Spleen (tissue), 11 donors: ENCODE data around the gene WNT11. TPM values are rescaled to one million over a fixed set of nuclear protein-coding genes. Genes with fewer than 3 reads are reported as not detected.

ENCODE experiments used
- DNase-seq: peaks from one replicate; pipeline ENCODE4 v3.0.0-alpha.2; 2020
- H3K27ac ChIP-seq, 8 donors: fragments of 200-600 bp; sonication (generic) in 7 of 8; 1 replicate in 4 of 8; 2 replicates in 4 of 8; pipeline versions ENCODE4 v1.5.0 to v1.8.0; 2016 to 2021; ENCODE audit warnings: inconsistent platforms in 4 of 8, mild to moderate bottlenecking in 4 of 8, moderate library complexity in 1 of 8
- H3K27me3 ChIP-seq, 7 donors: fragments of 200-600 bp; sonication (generic) in 6 of 7; replicated peaks in 1 of 7; 1 replicate in 4 of 7; 2 replicates in 3 of 7; pipeline versions ENCODE4 v1.5.0 to v1.8.0; 2016 to 2021; ENCODE audit warnings: inconsistent platforms in 3 of 7, mild to moderate bottlenecking in 1 of 7
- H3K36me3 ChIP-seq, 6 donors: fragments of 200-600 bp; sonication (generic) in 5 of 6; 1 replicate in 4 of 6; 2 replicates in 2 of 6; pipeline versions ENCODE4 v1.5.0 to v1.8.0; 2016 to 2021; ENCODE audit warnings: inconsistent platforms in 2 of 6
- H3K4me1 ChIP-seq, 6 donors: fragments of 200-600 bp; sonication (generic) in 5 of 6; 1 replicate in 3 of 6; 2 replicates in 3 of 6; pipeline versions ENCODE4 v1.5.0 to v1.8.0; 2016 to 2021; ENCODE audit warnings: inconsistent platforms in 3 of 6
- H3K4me3 ChIP-seq, 8 donors: fragments of 200-600 bp; sonication (generic) in 7 of 8; 1 replicate in 4 of 8; 2 replicates in 4 of 8; pipeline versions ENCODE4 v1.5.0 to v1.8.0; 2016 to 2021; ENCODE audit warnings: inconsistent platforms in 4 of 8, mild to moderate bottlenecking in 4 of 8, moderate library complexity in 2 of 8
- H3K9me3 ChIP-seq, 8 donors: fragments of 200-600 bp; sonication (generic) in 7 of 8; 1 replicate in 4 of 8; 2 replicates in 4 of 8; pipeline versions ENCODE4 v1.5.0 to v1.8.0; 2016 to 2021; ENCODE audit warnings: inconsistent platforms in 4 of 8
- CTCF ChIP-seq, 11 experiments: fragments of 200-600 bp in 7 of 11; fragments of 450-650 bp in 4 of 11; sonication (generic) in 4 of 11; IDR thresholded peaks in 8 of 11; conservative IDR thresholded peaks in 3 of 11; 1 replicate in 7 of 11; 2 replicates in 4 of 11; pipeline versions ENCODE4 v1.4.0 to v1.8.0; 2016 to 2021; ENCODE audit warnings: antibody characterized with exemption in 11 of 11, inconsistent platforms in 4 of 11, mild to moderate bottlenecking in 1 of 11
- POLR2A ChIP-seq, 3 donors: fragments of 450-650 bp; IDR thresholded peaks; one replicate each; pipeline ENCODE4 v1.5.1; 2017; ENCODE audit warnings: antibody characterized with exemption in 3 of 3, mild to moderate bottlenecking in 1 of 3
- POLR2AphosphoS5 ChIP-seq, 3 donors: sonication (generic); formaldehyde crosslinking; IDR thresholded peaks; one replicate each; pipeline ENCODE4 v1.5.1; 2017; ENCODE audit warnings: antibody characterized with exemption in 3 of 3
- WGBS, 5 donors: extraction: QIAGEN DNeasy Blood & Tissue Kit in 3 of 5; methylation state at CpG; one replicate each; pipeline versions ENCODE4 v1.1.5 to v1.1.7; 2013 to 2018; 5-methylcytosine and 5-hydroxymethylcytosine counted together
- intact Hi-C: fragments of 100-400 bp; cut with DNase I; formaldehyde crosslinking; loops from one replicate; pipeline ENCODE4 v1.15.0; 2023; ENCODE audit warnings: low total_unique reads
- polyA plus RNA-seq, 3 donors: library from polyadenylated mRNA; stranded (reverse); fragments of 200-250 nt; gene quantifications; one replicate each; pipeline ENCODE4 v1.2.1, GENCODE V29; 2013
- total RNA-seq, 7 donors: library from RNA; depleted of rRNA in 3 of 7; stranded (reverse); fragments of >200 nt in 3 of 7; fragmentation: NEBNext Ultra II Directional in 4 of 7; extraction: Animal tissue kit (Norgen Biotek cat#: 25700) in 4 of 7; gene quantifications; one replicate each; pipeline versions ENCODE4 v1.1.0 to v1.2.1, GENCODE V29; 2016 to 2021
- donor health status: healthy with polysubstance abuse.
- donor health status: DM: no; HTN: no; CAD: no; lungs with moderate emphysema.
- donor health status: DM: no; HTN: no; CAD: no.
- donor health status: Bipolar disorder and iron deficiency.
- donor health status: healthy.
- donor health status: DM: no; HTN: no; CAD: no.
- donor health status: DM: yes; HTN: yes; CAD: no.

The WNT11 gene
- total and polyA plus RNA-seq, 10 donors = 0.09 to 4.2 (median 1.6) TPM

- DNase-seq = no peak
- Histone ChIP-seq H3K9me3 (no peaks in the 10 kb centered on the region), H3K4me1 (peaks cover under 1 to 8% (median 5%) of the 10 kb centered on the region in 6 donors), H3K4me3 (no peak overlapping the region), H3K36me3 (peaks cover 0 to 22% (median 6%) of the 10 kb centered on the region in 6 donors), H3K27ac (no peak overlapping the region), H3K27me3 (no peaks in the 10 kb centered on the region)
- intact Hi-C loops = no loop called here
- peak in 1 of 3 donors; percentile 14 for TF ChIP-seq POLR2AphosphoS5 (IDR thresholded peaks at IDR 0.05)
- TF ChIP-seq CTCF (IDR thresholded peaks at IDR 0.05 in 8 of 11, conservative IDR thresholded peaks at IDR 0.05 in 3 of 11) = no peak
- 91 to 96% (median 93%) methylated on average over 13 to 14 of the region's 14 CpGs for WGBS, 5 donors
Observed at GRCh38 chr11:76147106-76147740, 59.1 kb downstream of the WNT11 start.

DNA sequence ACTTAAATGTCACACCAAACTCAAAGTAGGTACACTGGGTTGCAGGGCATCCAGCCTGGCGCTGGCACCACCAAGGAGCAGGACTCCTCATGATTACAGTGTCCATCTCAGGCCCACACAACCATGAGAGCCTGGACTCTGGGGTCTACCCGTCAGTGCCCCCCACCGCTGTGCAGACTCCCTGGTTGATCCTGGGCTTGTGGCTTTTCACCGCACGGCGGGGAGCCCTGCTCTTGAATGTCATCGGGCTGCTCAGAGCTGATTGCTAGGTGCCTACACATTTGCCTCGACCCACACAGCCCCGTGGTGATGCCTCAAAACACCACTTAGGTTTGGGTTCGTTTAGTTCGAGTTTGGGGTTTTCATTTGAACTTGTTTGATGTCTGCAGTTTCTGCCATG lies 63.0 kb downstream of the WNT11 start:
- 86 to 95% (median 93%) methylated on average over 11 of the region's 11 CpGs for WGBS, 5 donors
- Histone ChIP-seq H3K27ac (no peak overlapping the region), H3K4me1 (peaks cover 0 to 8% (median 3%) of the 10 kb centered on the region in 6 donors), H3K27me3 (no peaks in the 10 kb centered on the region), H3K36me3 (peaks cover 0 to 50% (median 24%) of the 10 kb centered on the region in 6 donors), H3K4me3 (no peak overlapping the region), H3K9me3 (no peaks in the 10 kb centered on the region)
- TF ChIP-seq POLR2A (IDR thresholded peaks at IDR 0.05) (no peak), POLR2AphosphoS5 (IDR thresholded peaks at IDR 0.05) (peak in 1 of 3 donors; percentile 14), CTCF (IDR thresholded peaks at IDR 0.05 in 8 of 11, conservative IDR thresholded peaks at IDR 0.05 in 3 of 11) (no peak)
- intact Hi-C loops = no loop called here
- DNase-seq = no peak

DNA sequence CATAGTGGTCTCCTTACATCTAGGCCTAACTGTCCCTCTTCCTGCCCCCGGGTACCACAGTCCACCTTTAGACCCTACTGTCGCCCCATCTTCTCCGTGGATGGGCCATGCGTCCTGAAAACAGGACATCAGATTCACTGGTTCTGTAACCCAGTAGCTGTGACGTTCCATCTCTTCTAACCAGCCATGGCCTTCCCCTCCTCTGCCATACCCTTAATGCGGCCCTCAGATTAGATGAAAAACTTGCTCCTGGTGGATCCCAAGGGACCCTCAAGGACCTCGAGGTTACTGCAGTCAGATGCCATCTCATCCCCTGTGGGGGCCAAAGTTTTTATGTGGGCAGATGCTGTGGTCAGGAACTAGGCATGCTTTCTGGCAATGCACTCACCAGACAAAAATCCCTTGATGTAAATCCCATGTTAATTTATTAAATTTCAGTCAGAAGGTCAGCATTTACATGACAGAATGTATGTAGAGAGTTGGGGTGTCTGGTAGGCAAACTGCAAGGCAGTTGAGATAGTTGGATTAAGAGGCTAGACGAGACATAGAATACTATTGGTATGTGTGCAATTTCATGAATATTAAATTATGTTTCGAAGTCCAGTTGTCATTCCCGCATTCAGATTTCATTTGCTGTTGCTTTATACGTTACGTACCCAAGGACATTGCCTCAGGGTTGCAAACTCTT lies 64.3 kb downstream of the WNT11 start:
- H3K36me3 ChIP-seq = peaks cover 0 to 63% (median 24%) of the 10 kb centered on the region in 6 donors
- intact Hi-C loops = no loop called here
- 89 to 93% (median 91%) methylated on average over 12 of the region's 12 CpGs for WGBS, 5 donors
- H3K27ac ChIP-seq = no peak overlapping the region
- no peaks in the 10 kb centered on the region for H3K27me3 ChIP-seq
- H3K4me3 ChIP-seq = no peak overlapping the region
- no peak for TF ChIP-seq CTCF (IDR thresholded peaks at IDR 0.05 in 8 of 11, conservative IDR thresholded peaks at IDR 0.05 in 3 of 11)
- no peak for TF ChIP-seq POLR2A (IDR thresholded peaks at IDR 0.05)
- TF ChIP-seq POLR2AphosphoS5 (IDR thresholded peaks at IDR 0.05) = peak in 1 of 3 donors; percentile 11
- DNase-seq = no peak
- H3K4me1 ChIP-seq = peaks cover 0 to 8% (median 3%) of the 10 kb centered on the region in 6 donors
- no peaks in the 10 kb centered on the region for H3K9me3 ChIP-seq

DNA sequence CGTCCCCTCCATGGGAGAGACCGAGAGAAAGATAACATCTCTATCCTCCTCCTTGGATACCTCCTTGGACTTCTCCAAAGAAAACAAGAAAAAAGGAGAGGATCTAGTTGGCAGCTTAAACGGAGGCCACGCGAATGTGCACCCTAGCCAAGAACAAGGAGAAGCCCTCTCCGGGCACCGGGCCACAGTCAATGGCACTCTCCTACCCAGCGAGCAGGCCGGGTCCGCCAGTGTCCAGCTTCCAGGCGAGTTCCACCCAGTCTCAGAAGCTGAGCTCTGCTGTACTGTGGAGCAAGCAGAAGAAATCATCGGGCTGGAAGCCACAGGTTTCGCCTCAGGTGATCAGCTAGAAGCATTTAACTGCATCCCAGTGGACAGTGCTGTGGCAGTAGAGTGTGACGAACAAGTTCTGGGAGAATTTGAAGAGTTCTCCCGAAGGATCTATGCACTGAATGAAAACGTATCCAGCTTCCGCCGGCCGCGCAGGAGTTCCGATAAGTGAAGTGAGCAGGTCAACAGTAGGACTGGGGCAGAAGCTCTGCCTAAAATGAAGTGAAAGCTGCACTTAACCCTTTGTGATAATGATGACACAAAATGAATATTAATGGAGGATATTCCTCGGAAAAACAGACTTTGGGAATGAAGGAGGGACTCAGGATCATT lies 65.3 kb downstream of the WNT11 start:
- H3K27me3 ChIP-seq = no peaks in the 10 kb centered on the region
- H3K36me3 ChIP-seq = peaks cover 0 to 72% (median 24%) of the 10 kb centered on the region in 6 donors
- 90 to 98% (median 97%) methylated on average over 22 of the region's 22 CpGs for WGBS, 5 donors
- intact Hi-C loops = no loop called here
- no peak overlapping the region for H3K4me3 ChIP-seq
- peaks cover 0 to 8% (median 3%) of the 10 kb centered on the region in 6 donors for H3K4me1 ChIP-seq
- H3K27ac ChIP-seq = no peak overlapping the region
- no peak for TF ChIP-seq POLR2A (IDR thresholded peaks at IDR 0.05)
- TF ChIP-seq CTCF (IDR thresholded peaks at IDR 0.05 in 8 of 11, conservative IDR thresholded peaks at IDR 0.05 in 3 of 11) = no peak
- TF ChIP-seq POLR2AphosphoS5 (IDR thresholded peaks at IDR 0.05) = no peak
- H3K9me3 ChIP-seq = no peaks in the 10 kb centered on the region
- DNase-seq = no peak
